Kidney epithelial cell (primary cell): Measurements from ENCODE around the gene FBXO39. TPM values are rescaled to one million over a fixed set of nuclear protein-coding genes. Genes with fewer than 3 reads are reported as not detected.

ENCODE experiments used
- DNase-seq: peaks from one replicate; pipeline ENCODE4 v3.0.0-alpha.2; 2010; ENCODE audit warnings: low read depth
- H3K27me3 ChIP-seq: 2 replicates; pipeline ENCODE4 v1.6.0; 2011; ENCODE audit warnings: low read length; ENCODE audit not compliant: control insufficient read depth, insufficient read depth
- H3K36me3 ChIP-seq: 2 replicates; pipeline ENCODE4 v1.5.1; 2011; ENCODE audit warnings: low read length; ENCODE audit not compliant: control insufficient read depth, insufficient read depth
- H3K4me3 ChIP-seq: 2 replicates; pipeline ENCODE4 v1.5.1; 2011; ENCODE audit warnings: low read depth, mild to moderate bottlenecking, control low read depth, low read length
- total RNA-seq: library from RNA; depleted of rRNA; stranded (reverse); fragments of >200 nt; gene quantifications from 2 replicates; pipeline ENCODE4 v1.2.3, GENCODE V29; 2015
- TF ChIP-seq, protein P1 (sequence below): IDR thresholded peaks from 2 replicates; pipeline ENCODE4 v1.5.1; 2011; ENCODE audit warnings: mild to moderate bottlenecking, moderate library complexity, low read length, control low read depth, inconsistent platforms; ENCODE audit not compliant: insufficient read depth, poor library complexity, severe bottlenecking

The FBXO39 gene
- total RNA-seq, 1 donor from 2014 or later, result not detected

DNA sequence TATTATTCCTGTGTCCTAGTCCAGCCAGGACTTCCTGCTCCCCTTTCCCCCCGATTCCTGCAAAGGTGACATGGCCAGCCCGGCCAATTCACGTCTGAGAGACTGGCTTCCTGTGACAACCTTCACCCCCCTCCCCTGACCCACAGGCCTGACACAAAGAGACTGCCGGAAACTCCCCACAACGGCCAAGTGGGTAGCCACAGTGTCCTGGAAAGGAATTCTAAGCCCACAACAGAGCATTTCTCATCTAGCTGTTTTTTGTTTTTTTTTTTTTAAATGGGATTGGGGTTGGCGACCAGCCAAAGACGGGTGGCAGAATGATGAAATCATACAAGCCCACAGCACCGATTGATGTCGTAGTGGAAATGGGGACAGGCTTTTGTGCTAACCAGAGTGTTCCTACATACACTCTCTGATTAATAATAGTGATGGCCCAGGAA lies 23.0 kb upstream of the FBXO39 start:
- no peak overlapping the region for H3K4me3 ChIP-seq
- no peaks in the 10 kb centered on the region for H3K27me3 ChIP-seq
- peak; percentile 53 for DNase-seq
- no peaks in the 10 kb centered on the region for H3K36me3 ChIP-seq
- TF ChIP-seq, protein P1, sequence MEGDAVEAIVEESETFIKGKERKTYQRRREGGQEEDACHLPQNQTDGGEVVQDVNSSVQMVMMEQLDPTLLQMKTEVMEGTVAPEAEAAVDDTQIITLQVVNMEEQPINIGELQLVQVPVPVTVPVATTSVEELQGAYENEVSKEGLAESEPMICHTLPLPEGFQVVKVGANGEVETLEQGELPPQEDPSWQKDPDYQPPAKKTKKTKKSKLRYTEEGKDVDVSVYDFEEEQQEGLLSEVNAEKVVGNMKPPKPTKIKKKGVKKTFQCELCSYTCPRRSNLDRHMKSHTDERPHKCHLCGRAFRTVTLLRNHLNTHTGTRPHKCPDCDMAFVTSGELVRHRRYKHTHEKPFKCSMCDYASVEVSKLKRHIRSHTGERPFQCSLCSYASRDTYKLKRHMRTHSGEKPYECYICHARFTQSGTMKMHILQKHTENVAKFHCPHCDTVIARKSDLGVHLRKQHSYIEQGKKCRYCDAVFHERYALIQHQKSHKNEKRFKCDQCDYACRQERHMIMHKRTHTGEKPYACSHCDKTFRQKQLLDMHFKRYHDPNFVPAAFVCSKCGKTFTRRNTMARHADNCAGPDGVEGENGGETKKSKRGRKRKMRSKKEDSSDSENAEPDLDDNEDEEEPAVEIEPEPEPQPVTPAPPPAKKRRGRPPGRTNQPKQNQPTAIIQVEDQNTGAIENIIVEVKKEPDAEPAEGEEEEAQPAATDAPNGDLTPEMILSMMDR, result no peak

DNA sequence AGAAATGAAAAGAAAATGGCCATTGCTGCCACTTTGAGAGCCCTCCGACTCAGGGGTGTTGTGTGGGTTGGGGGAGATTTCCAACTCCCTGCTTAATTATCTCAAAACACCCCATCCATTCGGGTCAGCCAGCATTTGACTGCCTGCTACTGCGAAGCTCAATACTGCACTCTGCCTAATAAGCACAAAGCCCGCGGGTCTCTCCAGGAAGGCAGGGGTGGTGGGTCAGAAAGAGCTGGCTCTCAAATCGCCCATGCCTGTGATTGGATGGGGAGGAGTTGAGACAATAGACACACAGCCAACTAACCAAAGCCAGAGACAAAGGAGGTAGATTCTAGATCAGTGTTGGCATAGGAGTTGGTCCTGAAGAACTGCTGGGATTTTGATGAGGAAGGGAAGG lies 22.5 kb upstream of the FBXO39 start:
- Histone ChIP-seq H3K36me3 (no peaks in the 10 kb centered on the region), H3K4me3 (no peak overlapping the region), H3K27me3 (no peaks in the 10 kb centered on the region)
- no peak for DNase-seq
- TF ChIP-seq, protein P1, result no peak

DNA sequence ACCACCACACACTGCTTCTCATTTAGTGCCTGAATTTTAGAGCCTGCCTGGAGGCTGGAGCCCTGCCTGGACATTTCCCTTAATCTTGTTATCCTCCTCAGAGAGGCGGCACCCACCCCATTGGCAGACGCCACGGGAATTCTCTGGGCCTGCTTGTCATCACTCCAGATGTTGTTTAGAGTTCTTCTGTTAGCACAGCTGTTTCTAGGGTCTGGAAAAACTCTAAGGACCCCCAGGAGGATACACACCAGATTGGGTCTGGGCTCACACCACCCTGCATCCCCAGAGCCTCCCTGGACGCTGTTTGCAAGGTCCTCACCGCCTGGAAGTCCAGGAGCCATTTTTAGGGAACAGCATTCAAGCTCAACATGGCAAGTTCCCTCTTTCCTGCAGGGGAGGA lies 20.7 kb upstream of the FBXO39 start:
- DNase-seq, result no peak

DNA sequence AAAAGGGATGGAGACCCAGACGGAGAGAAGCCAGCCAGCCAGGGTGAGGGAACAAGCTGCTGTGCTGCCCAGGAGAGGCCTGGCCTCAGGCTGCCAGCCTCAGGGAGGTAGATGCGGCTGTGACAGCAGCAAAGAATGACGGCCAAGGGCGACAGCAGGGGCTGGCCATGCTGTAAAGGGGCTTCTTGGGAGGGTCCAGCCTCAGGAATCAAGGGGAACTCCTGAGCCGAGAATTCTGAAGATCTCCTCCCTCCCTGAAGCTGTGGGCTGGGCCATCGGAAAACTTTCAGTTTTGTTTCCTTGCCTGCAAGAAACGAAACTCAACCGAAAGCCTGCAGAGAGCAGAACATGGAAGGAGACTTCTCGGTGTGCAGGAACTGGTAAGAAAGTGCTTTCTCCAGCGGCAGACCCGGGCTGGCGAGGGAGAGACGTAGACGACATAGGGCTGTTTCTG lies 20.3 kb upstream of the FBXO39 start, which contains the start of gene XAF1:
XAF1 (plus strand) TSS at position 316 of the 454 bp plus-strand sequence; CDS start at position 349, 33 bp downstream.
- Histone ChIP-seq H3K4me3 (no peak within 1 kb of the TSS), H3K36me3 (no peaks in the 10 kb centered on the region), H3K27me3 (no peaks in the 10 kb centered on the region)
- no peak for DNase-seq
- TF ChIP-seq, protein P1, result no peak

More for the DNA sequence above, 20.7 kb upstream of the FBXO39 start:
- Histone ChIP-seq H3K36me3 (no peaks in the 10 kb centered on the region), H3K4me3 (no peak overlapping the region), H3K27me3 (no peaks in the 10 kb centered on the region)
- TF ChIP-seq, protein P1, result no peak

DNA sequence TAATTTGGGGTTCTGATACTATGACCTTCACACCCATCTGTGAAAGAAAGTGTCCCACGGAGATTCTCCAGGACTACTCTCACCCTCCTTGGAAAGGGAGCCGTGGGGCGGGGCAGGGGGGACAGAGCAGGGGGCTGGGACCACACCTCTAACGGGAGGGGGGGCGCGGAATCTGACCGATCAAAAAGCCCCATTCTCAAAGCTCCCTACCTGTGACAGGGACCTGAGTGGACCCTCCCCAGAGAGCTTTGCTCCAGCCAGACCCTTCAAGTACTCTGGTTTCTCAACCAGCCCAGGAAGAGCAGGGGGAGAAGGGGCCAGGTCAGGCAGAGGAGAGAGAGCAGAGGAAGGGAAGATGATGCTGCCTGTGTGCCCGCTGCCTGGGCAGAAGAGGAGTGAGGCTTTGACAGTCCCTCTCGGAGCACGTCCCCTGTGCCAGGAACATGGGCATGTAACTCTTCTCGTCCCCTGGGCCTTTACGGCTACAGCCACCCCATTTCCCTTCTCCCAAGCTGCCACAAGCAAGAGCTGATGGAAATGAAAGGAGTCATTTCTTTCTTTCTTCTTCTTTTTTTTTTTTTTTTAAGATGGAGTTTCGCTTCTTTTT lies 19.5 kb upstream of the FBXO39 start:
- Histone ChIP-seq H3K27me3 (no peaks in the 10 kb centered on the region), H3K4me3 (no peak overlapping the region), H3K36me3 (no peaks in the 10 kb centered on the region)
- DNase-seq, result no peak
- TF ChIP-seq, protein P1, result no peak

DNA sequence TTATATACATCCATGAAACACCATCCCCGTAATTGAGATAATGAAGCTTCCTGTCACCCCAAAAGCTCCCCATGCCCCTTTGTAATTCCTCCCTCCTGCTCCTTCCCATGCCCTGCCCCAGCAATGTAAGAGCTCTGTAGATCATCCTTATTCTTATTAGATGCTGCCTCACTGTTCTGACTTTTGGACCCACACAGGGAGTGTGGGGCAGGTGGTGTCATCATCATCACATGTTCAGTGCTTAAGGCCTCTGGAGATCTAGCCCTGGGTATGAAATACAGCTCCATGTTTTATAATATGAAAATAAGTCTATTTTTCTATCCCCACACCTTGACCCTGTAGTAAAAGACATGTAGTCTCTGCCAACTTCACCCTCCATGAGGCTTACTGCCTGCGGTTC lies 18.3 kb upstream of the FBXO39 start:
- TF ChIP-seq, protein P1, result no peak
- DNase-seq, result no peak
- H3K36me3 ChIP-seq, result no peaks in the 10 kb centered on the region
- H3K4me3 ChIP-seq, result no peak overlapping the region
- no peaks in the 10 kb centered on the region for H3K27me3 ChIP-seq
